OCI-LY1 (cell line): Measurements from ENCODE around the gene GYPA.
"Not testable (repeated sequence)": the region's sequence is repeated elsewhere in the genome, so short reads cannot be mapped to it uniquely, and the experiment has no call there.

Experiments
- H2AFZ ChIP-seq: fragments of 200-600 bp; sonication (generic), shearing (Covaris generic); 2 replicates; pipeline ENCODE4 v1.6.0; 2014; ENCODE audit warnings: antibody characterized with exemption, mild to moderate bottlenecking, low read length
- H3F3A ChIP-seq: fragments of 200-600 bp; sonication (generic), shearing (Covaris generic); 2 replicates; pipeline ENCODE4 v1.6.0; 2014; ENCODE audit warnings: mild to moderate bottlenecking, antibody characterized with exemption, low read length, moderate library complexity; ENCODE audit not compliant: insufficient read depth
- H3K27ac ChIP-seq: fragments of 200-600 bp; sonication (generic); 2 replicates; pipeline ENCODE4 v1.5.1; 2014; ENCODE audit warnings: low read length, mixed run types, mild to moderate bottlenecking, low read depth; ENCODE audit not compliant: poor library complexity, severe bottlenecking
- H3K27me3 ChIP-seq: fragments of 200-600 bp; sonication (generic); 2 replicates; pipeline ENCODE4 v1.6.0; 2014; ENCODE audit warnings: antibody characterized with exemption, mild to moderate bottlenecking, low read length, moderate library complexity; ENCODE audit not compliant: insufficient read depth
- H3K36me3 ChIP-seq: fragments of 200-600 bp; sonication (generic); 2 replicates; pipeline ENCODE4 v1.6.1; 2014; ENCODE audit warnings: mild to moderate bottlenecking, antibody characterized with exemption, low read length, moderate library complexity, mixed read lengths; ENCODE audit not compliant: insufficient read depth
- H3K4me1 ChIP-seq: fragments of 200-600 bp; sonication (generic); 2 replicates; pipeline ENCODE4 v1.5.1; 2014; ENCODE audit warnings: mild to moderate bottlenecking, low read length, moderate library complexity; ENCODE audit not compliant: insufficient read depth, severe bottlenecking
- H3K4me2 ChIP-seq: fragments of 200-600 bp; sonication (generic), shearing (Covaris generic); 2 replicates; pipeline ENCODE4 v1.6.1; 2014; ENCODE audit warnings: low read length
- H3K4me3 ChIP-seq: fragments of 200-600 bp; sonication (generic); 2 replicates; pipeline ENCODE4 v1.5.1; 2014; ENCODE audit warnings: low read length, low read depth, mild to moderate bottlenecking, mixed read lengths; ENCODE audit not compliant: poor library complexity, severe bottlenecking
- H3K79me2 ChIP-seq: fragments of 200-600 bp; shearing (Covaris generic); 2 replicates; pipeline ENCODE4 v1.6.1; 2016; ENCODE audit warnings: mixed run types, low read length, mixed read lengths; ENCODE audit not compliant: insufficient read depth
- H3K9ac ChIP-seq: fragments of 200-600 bp; sonication (generic), shearing (Covaris generic); 2 replicates; pipeline ENCODE4 v1.6.1; 2014; ENCODE audit warnings: mild to moderate bottlenecking, low read length, mixed read lengths
- H3K9me2 ChIP-seq: fragments of 200-600 bp; sonication (generic), shearing (Covaris generic); 2 replicates; pipeline ENCODE4 v1.6.1; 2014; ENCODE audit warnings: low read depth, mild to moderate bottlenecking, low read length, mixed read lengths
- H3K9me3 ChIP-seq: fragments of 200-600 bp; shearing (Covaris generic); 2 replicates; pipeline ENCODE4 v1.6.1; 2014; ENCODE audit warnings: low read length, mixed read lengths
- H4K20me1 ChIP-seq: fragments of 200-600 bp; sonication (generic), shearing (Covaris generic); 2 replicates; pipeline ENCODE4 v1.6.0; 2016; ENCODE audit warnings: mild to moderate bottlenecking, low read length; ENCODE audit not compliant: insufficient read depth
- CTCF ChIP-seq: fragments of 200-600 bp; sonication (generic), shearing (Covaris generic); IDR thresholded peaks from 2 replicates; pipeline ENCODE4 v1.5.1; 2017; ENCODE audit warnings: mild to moderate bottlenecking, antibody characterized with exemption, low read length, moderate library complexity, mixed read lengths
- EZH2 ChIP-seq: fragments of 200-600 bp; sonication (generic), shearing (Covaris generic); IDR thresholded peaks from 2 replicates; pipeline ENCODE4 v1.8.0; 2017; ENCODE audit warnings: borderline replicate concordance, mixed run types, mild to moderate bottlenecking, antibody characterized with exemption, low read length, moderate library complexity, mixed read lengths

Gene GYPA

DNA sequence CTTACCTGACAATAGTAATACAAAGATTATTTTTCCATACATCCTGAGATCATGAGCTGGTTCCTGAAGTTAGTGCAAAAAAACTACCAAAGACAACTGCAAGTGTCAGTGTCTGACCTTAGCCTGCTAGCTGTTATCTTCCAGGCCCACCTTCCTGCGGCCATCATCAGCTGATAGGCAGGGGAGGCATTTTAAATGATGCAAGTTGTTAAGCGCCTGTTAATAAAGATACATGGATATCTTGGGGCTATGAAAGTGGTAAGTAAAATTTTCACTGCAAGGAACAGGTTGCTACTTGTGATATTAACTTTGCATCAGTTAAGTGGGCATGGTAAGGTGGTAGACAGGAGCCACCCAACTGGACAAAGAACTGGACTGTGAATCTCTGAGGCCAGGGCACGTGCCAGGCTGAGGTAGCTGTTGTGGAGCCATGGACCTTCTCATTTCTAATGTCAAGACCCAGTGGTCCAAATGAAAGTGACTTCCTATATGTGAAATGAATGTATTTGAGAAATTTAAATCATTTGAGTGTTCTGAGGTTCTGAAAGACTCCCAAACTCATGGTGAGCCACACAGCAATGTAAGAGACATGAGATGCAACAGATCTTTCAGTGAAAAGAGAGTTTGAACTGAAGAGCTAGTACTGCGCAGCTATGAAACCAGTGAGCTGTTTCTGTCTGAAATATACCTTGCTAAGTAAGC lies at the start of gene GYPA:
Gene GYPA (minus strand): TSS at position 125 of the 702 bp plus-strand sequence. CDS start 83 bp downstream, at position 42.
- H3K9me3 ChIP-seq, H2AFZ ChIP-seq, H4K20me1 ChIP-seq, H3K9ac ChIP-seq, H3K27ac ChIP-seq, H3K27me3 ChIP-seq, H3K9me2 ChIP-seq, H3K4me2 ChIP-seq, H3F3A ChIP-seq, H3K36me3 ChIP-seq, H3K4me1 ChIP-seq, H3K79me2 ChIP-seq, H3K4me3 ChIP-seq: not testable (repeated sequence)

- Histone ChIP-seq H3K9me2 (no peaks in the 10 kb centered on the region), H3K36me3 (no peaks in the 10 kb centered on the region), H3K27ac (no peak overlapping the region), H3K79me2 (no peaks in the 10 kb centered on the region), H3F3A (no peaks in the 10 kb centered on the region), H3K27me3 (no peaks in the 10 kb centered on the region), H4K20me1 (no peaks in the 10 kb centered on the region), H3K9ac (no peak overlapping the region), H2AFZ (no peak overlapping the region), H3K4me3 (no peak overlapping the region), H3K4me2 (no peak overlapping the region), H3K4me1 (no peaks in the 10 kb centered on the region), H3K9me3 (no peaks in the 10 kb centered on the region)
- TF ChIP-seq CTCF (no peak), EZH2 (no peak)
Observed at GRCh38 chr4:144190009-144190408, 49.5 kb upstream of the GYPA start.

DNA sequence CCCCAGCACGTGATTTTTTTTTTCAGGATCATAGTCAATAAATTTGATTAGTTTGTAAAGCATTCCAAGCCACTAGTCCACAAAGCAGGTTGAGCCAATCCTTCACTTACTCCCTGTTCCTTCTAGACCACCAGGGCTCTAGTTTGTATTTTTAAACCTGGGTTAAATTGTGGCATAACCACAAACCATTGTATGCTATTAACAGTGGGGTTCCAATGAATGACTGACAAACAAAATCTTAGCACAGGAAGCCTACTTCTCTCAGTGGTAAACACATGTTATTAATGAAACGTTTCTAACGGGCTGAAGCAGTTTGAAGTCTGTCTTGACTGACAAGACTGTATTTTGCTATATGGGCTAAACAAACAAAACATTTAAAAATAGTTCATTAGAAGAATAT lies 48.6 kb upstream of the GYPA start:
- H2AFZ ChIP-seq: no peak overlapping the region
- no peaks in the 10 kb centered on the region for H3K9me3 ChIP-seq
- H3K27ac ChIP-seq: no peak overlapping the region
- no peak overlapping the region for H3K4me2 ChIP-seq
- H3K4me1 ChIP-seq: no peaks in the 10 kb centered on the region
- no peaks in the 10 kb centered on the region for H3K9me2 ChIP-seq
- H3K9ac ChIP-seq: no peak overlapping the region
- TF ChIP-seq EZH2 (no peak), CTCF (no peak)
- no peak overlapping the region for H3K4me3 ChIP-seq
- H3K36me3 ChIP-seq: no peaks in the 10 kb centered on the region
- H3K79me2 ChIP-seq: no peaks in the 10 kb centered on the region
- H3F3A ChIP-seq: no peaks in the 10 kb centered on the region
- no peaks in the 10 kb centered on the region for H4K20me1 ChIP-seq
- H3K27me3 ChIP-seq: no peaks in the 10 kb centered on the region

GRCh38 chr4:144185086-144185485 lies 44.6 kb upstream of the GYPA start:
- H3K27me3 ChIP-seq: no peaks in the 10 kb centered on the region
- no peak for TF ChIP-seq CTCF
- no peak for TF ChIP-seq EZH2
- H3K36me3 ChIP-seq: no peaks in the 10 kb centered on the region
- no peaks in the 10 kb centered on the region for H3K4me1 ChIP-seq
- H3K4me2 ChIP-seq: no peak overlapping the region
- H3K4me3 ChIP-seq: no peak overlapping the region
- H3K9me2 ChIP-seq: no peaks in the 10 kb centered on the region
- no peaks in the 10 kb centered on the region for H3F3A ChIP-seq
- H3K27ac ChIP-seq: no peak overlapping the region
- no peaks in the 10 kb centered on the region for H3K9me3 ChIP-seq
- H2AFZ ChIP-seq: no peak overlapping the region
- H3K79me2 ChIP-seq: no peaks in the 10 kb centered on the region
- H3K9ac ChIP-seq: no peak overlapping the region
- H4K20me1 ChIP-seq: no peaks in the 10 kb centered on the region
